ENCODE results near the gene MAST4. TPM values are rescaled to one million over a fixed set of nuclear protein-coding genes. Genes with fewer than 3 reads are reported as not detected.

The MAST4 gene
- total RNA-seq, 1 donor from 2014 or later = 22.3 TPM

DNA sequence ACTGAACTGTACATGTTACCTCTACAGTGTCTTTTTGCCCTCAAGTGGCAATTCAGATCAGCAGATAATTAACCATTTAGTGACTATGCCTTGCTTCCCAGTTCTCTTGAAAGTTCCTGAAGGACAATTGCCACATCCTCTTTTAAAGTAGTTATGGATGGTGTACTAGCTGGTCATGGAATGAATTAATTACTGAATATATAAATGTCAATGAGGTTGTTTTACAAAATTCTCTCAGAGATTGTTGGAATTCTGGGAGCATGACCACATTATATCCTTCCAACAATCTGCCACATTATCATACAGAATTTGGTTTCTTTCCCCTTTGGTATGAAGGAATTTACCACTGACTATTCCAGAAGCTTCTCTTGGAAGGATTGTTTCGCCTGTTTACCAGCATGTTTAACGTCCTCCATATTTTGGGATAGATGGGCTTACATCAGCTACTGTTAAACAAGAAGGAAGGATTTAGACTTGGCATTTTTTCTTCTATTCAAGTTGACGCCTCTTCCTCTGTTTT is 424.0 kb downstream of the MAST4 start:
- no peak overlapping the region for H2AFZ ChIP-seq (ENCODE audit: low read depth, low read length)
- Mint-ChIP-seq H3K4me3 (ENCODE audit: unreplicated experiment) (no peak overlapping the region), H3K4me1 (ENCODE audit: low read depth, unreplicated experiment) (peaks cover 48% of the 10 kb centered on the region), H3K27me3 (ENCODE audit: low read depth, unreplicated experiment) (no peaks in the 10 kb centered on the region), H3K9me3 (ENCODE audit: unreplicated experiment) (no peaks in the 10 kb centered on the region), H3K27ac (ENCODE audit: unreplicated experiment) (peak overlapping the region; percentile 68), H3K36me3 (ENCODE audit: low read depth, unreplicated experiment) (no peaks in the 10 kb centered on the region)
- H3K4me1 ChIP-seq (ENCODE audit: insufficient read depth, low read length) = peaks cover 20% of the 10 kb centered on the region
- peaks cover 7% of the 10 kb centered on the region for H4K20me1 ChIP-seq (ENCODE audit: insufficient read depth, low read length)
- FAIRE-seq = no peak
- H3K4me3 ChIP-seq (ENCODE audit: insufficient read depth, low read depth, low read length) = no peak overlapping the region
- H3K27me3 ChIP-seq (ENCODE audit: insufficient read depth, low read length) = no peaks in the 10 kb centered on the region
- H3K36me3 ChIP-seq (ENCODE audit: insufficient read depth, low read length) = no peaks in the 10 kb centered on the region
- H3K27ac ChIP-seq (ENCODE audit: low read depth, low read length) = peak overlapping the region; percentile 55
- DNase-seq (ENCODE audit: low read depth) = peak; percentile 90
- H3K9ac ChIP-seq (ENCODE audit: low read length) = no peak overlapping the region
- peaks cover 89% of the 10 kb centered on the region for H3K79me2 ChIP-seq (ENCODE audit: insufficient read depth, low read length)
- peak overlapping the region; percentile 9 for H3K4me2 ChIP-seq (ENCODE audit: low read length)
- TF ChIP-seq EZH2 (IDR thresholded peaks at IDR 0.05; ENCODE audit: insufficient read depth, low read length) = no peak
- TF ChIP-seq, protein P1, sequence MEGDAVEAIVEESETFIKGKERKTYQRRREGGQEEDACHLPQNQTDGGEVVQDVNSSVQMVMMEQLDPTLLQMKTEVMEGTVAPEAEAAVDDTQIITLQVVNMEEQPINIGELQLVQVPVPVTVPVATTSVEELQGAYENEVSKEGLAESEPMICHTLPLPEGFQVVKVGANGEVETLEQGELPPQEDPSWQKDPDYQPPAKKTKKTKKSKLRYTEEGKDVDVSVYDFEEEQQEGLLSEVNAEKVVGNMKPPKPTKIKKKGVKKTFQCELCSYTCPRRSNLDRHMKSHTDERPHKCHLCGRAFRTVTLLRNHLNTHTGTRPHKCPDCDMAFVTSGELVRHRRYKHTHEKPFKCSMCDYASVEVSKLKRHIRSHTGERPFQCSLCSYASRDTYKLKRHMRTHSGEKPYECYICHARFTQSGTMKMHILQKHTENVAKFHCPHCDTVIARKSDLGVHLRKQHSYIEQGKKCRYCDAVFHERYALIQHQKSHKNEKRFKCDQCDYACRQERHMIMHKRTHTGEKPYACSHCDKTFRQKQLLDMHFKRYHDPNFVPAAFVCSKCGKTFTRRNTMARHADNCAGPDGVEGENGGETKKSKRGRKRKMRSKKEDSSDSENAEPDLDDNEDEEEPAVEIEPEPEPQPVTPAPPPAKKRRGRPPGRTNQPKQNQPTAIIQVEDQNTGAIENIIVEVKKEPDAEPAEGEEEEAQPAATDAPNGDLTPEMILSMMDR (IDR thresholded peaks at IDR 0.05; ENCODE audit: insufficient read depth, low read depth, low read length) = no peak
- no peaks in the 10 kb centered on the region for H3K9me3 ChIP-seq (ENCODE audit: insufficient read depth, low read depth, low read length)

DNA sequence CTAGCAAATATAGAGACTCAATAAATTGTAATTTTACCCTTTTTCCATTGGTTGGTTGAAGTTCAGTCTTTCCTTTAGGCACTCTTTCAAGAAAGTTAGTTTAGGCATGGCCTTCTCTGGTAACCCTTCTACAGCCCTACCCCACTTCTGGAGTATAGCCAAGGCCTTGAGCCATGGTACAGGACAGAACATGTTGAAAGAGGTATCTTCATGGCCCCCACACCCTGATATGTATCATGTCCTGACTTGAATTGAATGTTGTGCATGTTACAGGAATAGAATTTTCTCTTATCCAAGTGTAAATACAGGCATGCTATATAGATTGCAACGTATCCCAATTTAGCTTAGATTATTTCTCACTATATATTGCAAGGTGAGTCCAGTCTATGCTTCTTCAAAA is 424.8 kb downstream of the MAST4 start:
- H3K27ac Mint-ChIP-seq (ENCODE audit: unreplicated experiment) = no peak overlapping the region
- H3K9ac ChIP-seq (ENCODE audit: low read length) = no peak overlapping the region
- TF ChIP-seq EZH2 (IDR thresholded peaks at IDR 0.05; ENCODE audit: insufficient read depth, low read length) = no peak
- TF ChIP-seq, protein P1 (IDR thresholded peaks at IDR 0.05; ENCODE audit: insufficient read depth, low read depth, low read length) = no peak
- no peak overlapping the region for H2AFZ ChIP-seq (ENCODE audit: low read depth, low read length)
- no peaks in the 10 kb centered on the region for H3K27me3 ChIP-seq (ENCODE audit: insufficient read depth, low read length)
- no peak overlapping the region for H3K4me3 Mint-ChIP-seq (ENCODE audit: unreplicated experiment)
- H3K36me3 ChIP-seq (ENCODE audit: insufficient read depth, low read length) = no peaks in the 10 kb centered on the region
- peaks cover 95% of the 10 kb centered on the region for H3K79me2 ChIP-seq (ENCODE audit: insufficient read depth, low read length)
- H3K4me1 Mint-ChIP-seq (ENCODE audit: low read depth, unreplicated experiment) = peaks cover 39% of the 10 kb centered on the region
- no peaks in the 10 kb centered on the region for H3K36me3 Mint-ChIP-seq (ENCODE audit: low read depth, unreplicated experiment)
- DNase-seq (ENCODE audit: low read depth) = no peak
- peaks cover 11% of the 10 kb centered on the region for H3K4me1 ChIP-seq (ENCODE audit: insufficient read depth, low read length)
- H3K27ac ChIP-seq (ENCODE audit: low read depth, low read length) = peak overlapping the region; percentile 55
- peaks cover 12% of the 10 kb centered on the region for H4K20me1 ChIP-seq (ENCODE audit: insufficient read depth, low read length)
- no peaks in the 10 kb centered on the region for H3K9me3 ChIP-seq (ENCODE audit: insufficient read depth, low read depth, low read length)
- FAIRE-seq = no peak
- H3K4me3 ChIP-seq (ENCODE audit: insufficient read depth, low read depth, low read length) = no peak overlapping the region
- H3K9me3 Mint-ChIP-seq (ENCODE audit: unreplicated experiment) = no peaks in the 10 kb centered on the region
- no peaks in the 10 kb centered on the region for H3K27me3 Mint-ChIP-seq (ENCODE audit: low read depth, unreplicated experiment)
- H3K4me2 ChIP-seq (ENCODE audit: low read length) = no peak overlapping the region

DNA sequence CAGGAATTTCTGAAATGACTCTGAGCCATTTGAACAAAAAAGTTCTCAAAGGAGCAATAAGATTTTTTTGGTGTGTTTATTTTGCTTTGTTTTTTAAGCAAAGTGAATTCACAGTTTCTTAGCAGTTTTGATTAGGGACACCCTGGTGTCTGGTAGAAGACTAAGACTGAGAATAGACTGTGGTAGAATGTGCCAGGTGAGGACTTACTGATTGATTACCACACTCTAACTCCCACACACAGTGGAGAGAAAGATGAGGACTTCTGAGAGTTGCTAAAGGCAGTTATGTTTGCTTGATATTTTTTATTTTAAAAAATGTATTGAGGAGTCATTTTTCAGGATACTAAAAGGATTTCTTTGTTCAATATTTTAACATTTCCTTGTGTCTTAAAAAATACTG is 425.3 kb downstream of the MAST4 start:
- Histone ChIP-seq H3K27me3 (ENCODE audit: insufficient read depth, low read length) (no peaks in the 10 kb centered on the region), H3K9me3 (ENCODE audit: insufficient read depth, low read depth, low read length) (no peaks in the 10 kb centered on the region), H3K36me3 (ENCODE audit: insufficient read depth, low read length) (no peaks in the 10 kb centered on the region), H3K27ac (ENCODE audit: low read depth, low read length) (peak overlapping the region; percentile 2), H4K20me1 (ENCODE audit: insufficient read depth, low read length) (peaks cover 12% of the 10 kb centered on the region), H3K4me3 (ENCODE audit: insufficient read depth, low read depth, low read length) (no peak overlapping the region), H3K9ac (ENCODE audit: low read length) (no peak overlapping the region), H2AFZ (ENCODE audit: low read depth, low read length) (no peak overlapping the region), H3K4me1 (ENCODE audit: insufficient read depth, low read length) (peaks cover 11% of the 10 kb centered on the region), H3K79me2 (ENCODE audit: insufficient read depth, low read length) (peaks cover 96% of the 10 kb centered on the region), H3K4me2 (ENCODE audit: low read length) (no peak overlapping the region)
- Mint-ChIP-seq H3K27me3 (ENCODE audit: low read depth, unreplicated experiment) (no peaks in the 10 kb centered on the region), H3K4me1 (ENCODE audit: low read depth, unreplicated experiment) (peaks cover 37% of the 10 kb centered on the region), H3K9me3 (ENCODE audit: unreplicated experiment) (no peaks in the 10 kb centered on the region), H3K36me3 (ENCODE audit: low read depth, unreplicated experiment) (no peaks in the 10 kb centered on the region), H3K4me3 (ENCODE audit: unreplicated experiment) (no peak overlapping the region), H3K27ac (ENCODE audit: unreplicated experiment) (no peak overlapping the region)
- FAIRE-seq (no peak), DNase-seq (ENCODE audit: low read depth) (no peak)
- TF ChIP-seq EZH2 (IDR thresholded peaks at IDR 0.05; ENCODE audit: insufficient read depth, low read length) = no peak
- TF ChIP-seq, protein P1 (IDR thresholded peaks at IDR 0.05; ENCODE audit: insufficient read depth, low read depth, low read length) = no peak
